Lung microvascular endothelial cell (primary cell): ENCODE measurements around the gene ACYP1. TPM values are rescaled to one million over a fixed set of nuclear protein-coding genes. Genes with fewer than 3 reads are reported as not detected.

Experiments
- DNase-seq, 2 donors: peaks; one replicate each; pipeline versions ENCODE4 v3.0.0 to v3.0.0-alpha.2; 2010; ENCODE audit warnings: low read depth in 2 of 2
- total RNA-seq: library from RNA; depleted of rRNA; stranded (reverse); fragments of >200 nt; gene quantifications from 2 replicates; pipeline ENCODE4 v1.2.1, GENCODE V29; 2014

The ACYP1 gene
- 4.6 and 5.6 TPM in 2 replicates for total RNA-seq

DNA sequence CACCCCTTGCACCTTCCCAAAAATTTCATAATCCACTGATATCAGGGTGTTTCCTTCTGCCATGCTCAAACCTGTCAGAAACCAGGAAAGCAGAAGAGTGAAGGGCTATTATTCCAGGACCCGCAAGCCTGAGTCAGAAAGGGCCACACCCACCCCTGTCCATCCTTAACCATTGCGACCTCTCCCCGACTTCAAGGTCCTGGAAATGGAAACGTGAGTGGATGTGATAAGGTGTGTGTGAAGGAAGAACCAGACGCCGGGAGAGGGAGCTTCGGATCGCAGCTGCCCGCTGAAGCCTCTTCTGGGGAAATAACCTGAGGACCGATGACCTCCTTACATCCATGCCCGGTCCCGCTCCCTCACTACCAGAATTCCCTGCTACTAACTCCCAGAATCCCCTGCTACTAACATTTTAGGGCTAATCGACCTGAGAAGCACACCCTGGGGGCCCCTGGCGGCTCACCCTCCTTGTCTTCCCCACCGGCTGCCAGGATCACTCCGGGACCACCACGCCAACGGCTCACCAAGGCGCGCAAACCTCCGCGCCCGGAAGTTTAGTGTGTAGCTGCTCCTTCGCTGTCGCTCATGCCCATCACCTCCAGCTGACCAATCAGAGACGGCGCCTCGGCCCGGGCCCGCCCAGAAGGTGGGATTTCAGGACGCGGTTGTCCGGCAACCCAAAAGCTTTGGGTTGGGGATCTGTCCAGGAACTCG lies at the start of gene ACYP1:
TSS of gene ACYP1 (minus strand) at position 534 of the 714 bp plus-strand sequence. CDS start at position 63, 471 bp downstream.
- peak; percentile 90 to 91 for DNase-seq

- no peak for DNase-seq
Measured at GRCh38 chr14:75109877-75110276, 46.1 kb upstream of the ACYP1 start.

DNA sequence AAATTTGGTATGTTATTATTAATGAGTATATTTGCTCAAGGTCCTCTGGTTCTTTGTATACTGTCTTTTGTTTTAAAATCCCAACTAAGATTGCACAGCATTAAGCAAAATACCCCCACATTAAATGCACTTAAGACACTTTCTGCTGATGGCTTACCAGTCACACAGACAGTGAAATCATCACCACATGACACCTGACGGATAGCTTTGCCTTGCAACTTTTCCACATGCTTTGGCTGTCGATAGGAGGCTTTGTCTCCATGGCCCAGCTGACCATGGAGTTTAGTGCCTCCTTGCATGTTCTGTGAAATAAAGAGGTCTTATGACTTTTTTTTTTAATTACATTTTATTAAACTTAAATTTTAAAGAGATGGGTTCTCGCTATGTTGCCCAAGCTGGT lies 43.4 kb upstream of the ACYP1 start:
- DNase-seq: no peak

GRCh38 chr14:75101491-75101890 lies 37.7 kb upstream of the ACYP1 start:
- DNase-seq: no peak

- DNase-seq: no peak
Measured at GRCh38 chr14:75098682-75099081, 34.9 kb upstream of the ACYP1 start.

DNA sequence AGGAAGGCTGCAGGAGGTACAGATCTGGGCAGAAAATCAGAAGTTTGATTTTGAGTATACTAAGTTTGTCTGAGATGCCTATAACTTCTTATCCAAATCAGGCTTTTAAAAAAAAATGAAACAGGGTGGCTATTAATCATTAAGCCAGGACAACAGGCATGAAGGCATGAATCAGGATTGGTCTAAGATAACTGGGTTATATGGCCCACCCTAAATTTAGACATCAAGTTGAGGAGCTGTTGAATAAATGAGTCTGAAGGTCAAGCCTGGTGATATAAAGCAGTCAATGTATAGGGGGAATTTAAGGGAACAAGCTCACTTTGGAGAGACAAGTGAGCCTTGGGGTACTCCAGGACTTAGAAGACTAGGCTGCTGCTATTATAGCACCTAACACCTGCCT lies 34.4 kb upstream of the ACYP1 start:
- no peak for DNase-seq

- no peak for DNase-seq
Measured at GRCh38 chr14:75096959-75097358, 33.1 kb upstream of the ACYP1 start.

DNA sequence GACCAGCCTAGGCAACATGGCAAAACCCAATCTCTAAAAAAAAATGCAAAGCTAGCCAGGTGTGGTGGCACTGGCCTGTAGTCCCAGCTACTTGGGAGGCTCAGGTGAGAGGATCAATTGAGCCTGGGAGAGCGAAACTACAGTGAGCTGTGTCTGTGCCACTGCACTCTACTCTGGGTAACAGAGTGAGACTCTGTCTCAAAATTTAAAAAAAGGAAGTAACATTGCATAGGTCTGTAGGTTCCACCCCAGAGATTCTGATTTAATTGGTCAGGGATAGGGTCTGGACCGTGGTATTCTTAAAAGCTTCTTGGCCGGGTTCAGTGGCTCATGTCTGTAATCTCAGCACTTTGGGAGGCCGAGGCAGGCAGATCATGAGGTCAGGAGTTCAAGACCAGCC lies 31.9 kb upstream of the ACYP1 start:
- no peak for DNase-seq

- no peak for DNase-seq
Measured at GRCh38 chr14:75094896-75095295, 31.1 kb upstream of the ACYP1 start.

DNA sequence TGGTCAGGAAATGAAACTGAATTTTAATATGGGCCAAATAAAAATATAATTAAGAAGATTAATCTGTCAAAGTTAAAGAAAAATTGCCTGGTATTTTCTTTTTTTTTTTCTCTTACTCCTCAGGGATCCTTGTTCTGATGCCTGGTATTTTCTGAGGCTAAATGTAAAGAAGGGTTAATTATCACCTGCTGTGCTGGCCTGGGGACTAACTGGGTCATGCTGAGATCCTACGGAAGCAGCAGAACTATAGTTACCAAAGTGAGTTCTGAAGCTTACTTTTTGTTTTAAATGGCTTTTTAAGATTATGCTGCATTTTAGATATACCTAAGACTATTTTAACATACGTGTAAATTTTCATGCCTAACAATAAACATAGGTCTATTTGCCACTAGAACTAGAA lies 28.9 kb upstream of the ACYP1 start:
- DNase-seq: no peak

DNA sequence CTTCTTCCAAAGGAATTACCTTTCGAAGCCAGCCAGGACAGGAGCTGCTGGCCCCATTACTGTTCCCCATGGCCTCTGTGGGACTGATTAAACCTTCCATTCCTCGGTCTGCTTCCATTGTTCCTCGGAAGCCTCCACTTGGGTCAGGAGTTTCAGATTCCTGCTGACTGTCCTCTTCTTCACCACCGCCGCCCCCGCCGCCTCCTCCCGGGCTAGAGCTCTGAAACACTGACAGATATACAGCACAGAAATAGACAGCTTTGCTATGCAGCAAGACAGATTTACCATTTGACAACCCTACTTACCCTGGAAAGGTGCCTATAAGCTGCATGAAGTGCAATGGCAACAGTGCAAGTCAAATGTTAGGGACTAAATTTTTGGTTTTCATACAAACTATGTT lies 27.4 kb upstream of the ACYP1 start:
- DNase-seq: no peak

GRCh38 chr14:75090353-75090752 lies 26.5 kb upstream of the ACYP1 start:
- DNase-seq: peak in 1 of 2 donors; percentile 40

GRCh38 chr14:75088566-75089373 lies 24.9 kb upstream of the ACYP1 start:
- peak; percentile 72 to 79 for DNase-seq

- DNase-seq: no peak
Measured at GRCh38 chr14:75088153-75088552, 24.3 kb upstream of the ACYP1 start.

DNA sequence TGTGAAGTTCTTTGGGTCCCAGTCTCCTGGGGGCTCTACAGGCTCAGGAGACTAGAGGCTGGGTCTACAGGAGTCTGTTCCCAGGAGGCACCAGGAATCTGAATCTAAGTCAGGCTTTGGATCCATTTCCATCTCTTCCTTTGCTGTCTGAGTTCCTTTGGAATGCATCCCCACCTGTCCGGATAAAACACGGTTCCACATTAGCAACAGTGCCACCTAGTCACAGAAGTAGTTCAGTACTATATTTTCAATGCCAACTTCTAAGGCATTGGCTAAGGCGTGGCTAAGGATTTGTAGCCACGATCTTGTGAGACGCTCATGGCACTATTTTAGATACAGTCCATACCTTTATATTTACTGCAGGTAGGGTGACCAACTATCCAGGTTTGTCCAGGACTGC lies 20.7 kb upstream of the ACYP1 start:
- peak; percentile 26 to 55 for DNase-seq

DNA sequence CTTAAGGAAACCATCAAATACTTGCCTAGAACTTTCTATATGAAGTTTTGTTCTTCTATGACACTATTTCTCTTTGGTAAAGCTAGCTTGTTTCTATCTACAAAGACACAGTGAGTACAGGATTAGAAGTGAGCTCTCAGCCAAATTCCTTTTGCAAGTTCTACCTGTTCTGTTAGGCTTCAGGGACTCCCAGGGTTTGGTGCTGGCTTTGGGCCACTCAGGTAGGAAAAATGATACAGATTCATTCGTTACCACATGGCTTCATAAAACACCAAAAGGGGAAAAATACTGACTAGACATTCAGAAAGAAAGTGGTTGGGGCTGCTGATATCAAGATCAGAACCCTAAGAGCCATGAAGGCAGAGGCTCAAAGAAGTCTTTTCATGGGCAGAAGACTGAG lies 19.4 kb upstream of the ACYP1 start:
- DNase-seq: no peak

DNA sequence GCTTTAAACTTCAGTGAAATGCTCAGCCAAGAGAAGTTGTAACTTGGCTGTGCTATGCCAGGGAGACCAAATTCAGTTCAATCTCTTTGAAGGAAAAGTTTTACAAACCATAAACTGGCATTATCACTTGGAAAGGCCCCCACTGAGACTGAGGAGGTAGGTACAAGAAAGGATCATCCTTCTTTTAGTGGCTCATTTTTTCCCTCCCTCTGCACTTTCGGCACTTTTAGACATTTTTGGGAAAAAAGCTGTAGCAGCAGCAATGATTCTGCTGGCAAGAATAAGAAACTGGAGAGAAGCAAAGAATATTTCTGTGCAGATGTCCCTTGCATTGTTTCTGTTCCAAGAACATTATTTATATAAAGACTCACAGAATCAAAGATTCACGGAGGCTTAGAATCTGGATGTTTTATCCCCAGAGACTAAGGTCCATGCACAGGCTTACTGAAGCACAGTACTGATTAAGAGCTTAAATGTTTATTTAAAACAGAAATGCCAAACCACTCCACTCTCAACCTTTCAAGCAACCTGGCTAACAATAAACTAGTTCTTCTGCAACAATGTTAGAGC lies 17.9 kb upstream of the ACYP1 start:
- no peak for DNase-seq

DNA sequence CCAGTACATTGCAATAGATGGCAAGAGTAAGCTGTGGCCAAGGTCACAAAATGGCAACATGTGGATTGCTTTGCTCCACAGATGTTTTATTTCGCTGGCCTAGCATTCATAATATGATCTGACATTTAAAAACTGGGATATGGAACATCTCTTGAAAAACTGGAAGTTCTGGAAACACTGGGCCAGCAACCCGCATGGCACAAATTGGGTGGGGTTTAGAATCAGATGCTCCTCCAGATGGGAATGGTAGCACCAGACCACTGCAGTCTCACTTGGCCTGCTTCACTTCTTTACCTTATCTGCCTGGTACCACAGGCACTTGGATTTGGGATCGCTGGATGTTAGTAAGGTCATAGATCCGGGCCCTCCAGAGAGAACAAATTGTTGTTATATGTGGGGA lies 15.7 kb upstream of the ACYP1 start:
- DNase-seq: no peak

DNA sequence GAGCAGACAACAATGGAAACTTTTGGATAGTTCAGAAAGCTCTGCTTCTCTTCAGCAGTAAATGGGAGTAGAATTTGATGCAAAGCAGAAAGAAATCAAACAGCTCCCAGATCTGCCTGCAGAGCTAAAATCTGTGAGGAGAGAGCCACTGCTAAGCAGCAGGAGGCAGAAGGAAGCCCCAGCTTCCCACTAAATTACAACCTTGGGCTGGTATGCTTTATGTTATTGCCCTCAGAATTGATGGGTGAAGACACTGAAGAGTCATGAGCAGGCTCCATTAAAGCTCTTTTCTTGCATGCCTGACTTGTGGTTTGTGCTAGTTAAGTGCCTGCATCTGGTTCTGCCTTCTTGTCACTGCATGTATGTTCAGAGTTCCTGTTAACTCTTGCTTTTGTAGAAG lies 14.0 kb upstream of the ACYP1 start:
- DNase-seq: no peak

DNA sequence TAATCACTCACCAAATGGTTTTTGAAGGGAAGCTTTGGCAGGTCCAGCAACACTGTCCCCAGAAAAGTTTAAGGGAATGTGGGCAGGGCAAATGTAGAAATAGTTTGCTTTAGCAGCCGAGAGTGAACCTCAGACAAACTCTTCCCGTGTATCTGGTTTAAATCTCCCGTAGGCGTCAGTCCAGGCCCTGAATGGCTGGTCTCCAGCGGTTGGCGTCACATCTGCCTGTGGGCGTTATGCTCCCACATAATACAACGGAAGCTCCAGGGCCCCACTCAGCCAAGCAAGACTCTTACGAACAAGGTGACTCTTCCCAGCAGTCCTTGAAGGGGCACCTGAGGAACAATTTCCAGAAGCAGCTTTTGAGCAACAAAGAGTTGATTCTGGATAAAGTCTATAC lies 6.6 kb upstream of the ACYP1 start:
- no peak for DNase-seq

DNA sequence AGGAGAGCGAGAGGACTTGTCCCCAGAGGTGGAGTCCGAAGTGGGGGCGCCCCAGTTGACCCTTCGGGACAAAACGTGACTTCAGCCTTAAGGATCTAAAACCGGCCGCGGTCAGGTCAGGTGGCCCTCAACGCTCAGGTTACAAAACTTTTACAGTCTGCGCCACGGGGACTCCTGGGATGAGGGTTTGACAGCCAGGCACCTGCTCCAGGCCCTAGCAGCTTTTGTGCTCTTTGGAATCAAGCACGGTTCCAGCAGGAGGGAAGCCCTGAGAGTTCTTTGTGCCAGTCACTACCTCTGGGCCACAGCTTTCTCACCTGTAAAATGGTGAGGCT lies 6.0 kb upstream of the ACYP1 start:
- no peak for DNase-seq

GRCh38 chr14:75069121-75069810 lies 5.4 kb upstream of the ACYP1 start, which contains the start of gene ZC2HC1C:
Gene ZC2HC1C (plus strand): TSS chr14:75069641. CDS start chr14:75070574, 933 bp downstream.
- peak; percentile 94 to 95 for DNase-seq
